ENCODE data around the gene ADAMTS15. TPM values are rescaled to one million over a fixed set of nuclear protein-coding genes. Genes with fewer than 3 reads are reported as not detected.

Gene ADAMTS15
- total RNA-seq, 3 donors from 2014 or later (not counting 1 experiment from before 2014, with no cell fraction given) = 0.20 TPM; not detected in 2

DNA sequence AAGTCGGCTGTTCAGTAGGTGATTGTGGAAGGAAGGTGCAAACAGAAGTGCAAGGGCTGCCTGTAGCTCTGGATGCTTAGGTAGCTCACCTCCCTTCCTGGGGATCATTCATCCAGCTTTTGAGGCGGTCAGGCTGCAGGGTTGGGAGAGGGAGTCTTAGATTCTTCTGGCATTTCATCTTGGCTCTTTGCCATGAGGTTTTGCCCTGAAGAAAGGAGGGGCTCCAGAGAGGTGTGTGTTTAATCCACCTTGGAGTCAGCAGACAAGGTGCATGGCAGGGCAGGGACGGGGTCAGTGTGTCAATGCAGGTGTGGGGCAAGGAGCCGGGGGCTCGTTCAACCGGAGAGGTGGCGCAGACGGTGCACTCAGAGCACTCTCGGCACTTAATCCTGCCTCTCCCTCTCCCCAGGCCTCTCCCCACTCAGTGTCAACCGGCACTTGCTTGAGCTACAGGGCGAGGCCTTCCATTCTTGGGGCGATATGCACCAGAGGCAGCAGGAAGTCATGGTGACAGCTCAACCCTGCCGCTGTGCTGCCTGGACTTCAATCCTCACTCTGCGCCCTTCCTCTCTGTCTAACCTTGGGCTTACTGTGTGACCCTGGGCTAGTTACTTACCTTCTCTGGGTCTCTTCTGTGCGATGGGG is 7.2 kb downstream of the ADAMTS15 start:
- no peaks in the 10 kb centered on the region for H3K36me3 Mint-ChIP-seq
- WGBS (ENCODE audit: insufficient coverage) = 89% methylated on average over 15 of the region's 15 CpGs
- Histone ChIP-seq H3K4me1 (ENCODE audit: control insufficient read depth, insufficient read depth, low read length) (no peaks in the 10 kb centered on the region), H3K9me3 (ENCODE audit: control insufficient read depth, insufficient read depth, low read length) (no peaks in the 10 kb centered on the region), H3K27ac (ENCODE audit: low read length) (no peak overlapping the region), H3K27me3 (ENCODE audit: control insufficient read depth, insufficient read depth, low read length) (no peaks in the 10 kb centered on the region), H3K4me3 (ENCODE audit: low read length) (no peak overlapping the region), H3K36me3 (ENCODE audit: control insufficient read depth, insufficient read depth, low read length) (no peaks in the 10 kb centered on the region)
- ATAC-seq (no peak), DNase-seq (no peak)
- H3K4me1 Mint-ChIP-seq = no peaks in the 10 kb centered on the region
- peaks cover 14 to 47% of the 10 kb centered on the region in 2 donors for H3K27me3 Mint-ChIP-seq (ENCODE audit: low read depth in 2 of 2)
- no peaks in the 10 kb centered on the region for H3K9me3 Mint-ChIP-seq
- H3K27ac Mint-ChIP-seq = no peak overlapping the region
- TF ChIP-seq, protein P1, sequence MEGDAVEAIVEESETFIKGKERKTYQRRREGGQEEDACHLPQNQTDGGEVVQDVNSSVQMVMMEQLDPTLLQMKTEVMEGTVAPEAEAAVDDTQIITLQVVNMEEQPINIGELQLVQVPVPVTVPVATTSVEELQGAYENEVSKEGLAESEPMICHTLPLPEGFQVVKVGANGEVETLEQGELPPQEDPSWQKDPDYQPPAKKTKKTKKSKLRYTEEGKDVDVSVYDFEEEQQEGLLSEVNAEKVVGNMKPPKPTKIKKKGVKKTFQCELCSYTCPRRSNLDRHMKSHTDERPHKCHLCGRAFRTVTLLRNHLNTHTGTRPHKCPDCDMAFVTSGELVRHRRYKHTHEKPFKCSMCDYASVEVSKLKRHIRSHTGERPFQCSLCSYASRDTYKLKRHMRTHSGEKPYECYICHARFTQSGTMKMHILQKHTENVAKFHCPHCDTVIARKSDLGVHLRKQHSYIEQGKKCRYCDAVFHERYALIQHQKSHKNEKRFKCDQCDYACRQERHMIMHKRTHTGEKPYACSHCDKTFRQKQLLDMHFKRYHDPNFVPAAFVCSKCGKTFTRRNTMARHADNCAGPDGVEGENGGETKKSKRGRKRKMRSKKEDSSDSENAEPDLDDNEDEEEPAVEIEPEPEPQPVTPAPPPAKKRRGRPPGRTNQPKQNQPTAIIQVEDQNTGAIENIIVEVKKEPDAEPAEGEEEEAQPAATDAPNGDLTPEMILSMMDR (IDR thresholded peaks at IDR 0.05) = no peak
- intact Hi-C loops (cut with micrococcal nuclease) = no loop called here
- H3K4me3 Mint-ChIP-seq = no peak overlapping the region

DNA sequence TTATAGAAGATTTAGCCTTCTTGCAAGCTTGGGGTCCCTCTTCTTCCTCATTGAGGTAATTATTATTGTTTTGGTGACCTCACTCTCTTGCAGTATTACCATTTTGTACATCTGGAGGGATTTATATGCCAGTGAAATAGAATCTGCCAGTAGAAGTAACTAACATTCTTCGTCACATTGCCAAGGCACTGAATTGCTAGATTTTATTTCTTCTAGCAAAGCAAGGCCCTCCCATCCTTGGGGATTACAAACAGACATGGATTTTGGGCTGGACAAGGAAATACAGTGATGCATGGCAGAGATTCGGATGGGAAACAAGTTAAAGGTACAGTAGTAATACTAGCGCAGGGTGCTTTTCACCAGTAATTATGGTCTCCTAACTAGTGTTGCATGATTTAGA is 7.8 kb downstream of the ADAMTS15 start:
- Mint-ChIP-seq H3K9me3 (no peaks in the 10 kb centered on the region), H3K4me1 (no peaks in the 10 kb centered on the region), H3K36me3 (no peaks in the 10 kb centered on the region), H3K4me3 (no peak overlapping the region), H3K27ac (no peak overlapping the region), H3K27me3 (ENCODE audit: low read depth in 2 of 2) (peaks cover 16 to 40% of the 10 kb centered on the region in 2 donors)
- TF ChIP-seq, protein P1 (IDR thresholded peaks at IDR 0.05) = no peak
- no peak for ATAC-seq
- WGBS (ENCODE audit: insufficient coverage) = 85% methylated on average over 3 of the region's 3 CpGs
- DNase-seq = no peak
- no peaks in the 10 kb centered on the region for H3K4me1 ChIP-seq (ENCODE audit: control insufficient read depth, insufficient read depth, low read length)
- H3K4me3 ChIP-seq (ENCODE audit: low read length) = no peak overlapping the region
- intact Hi-C loops (cut with micrococcal nuclease) = no loop called here
- no peaks in the 10 kb centered on the region for H3K27me3 ChIP-seq (ENCODE audit: control insufficient read depth, insufficient read depth, low read length)
- H3K36me3 ChIP-seq (ENCODE audit: control insufficient read depth, insufficient read depth, low read length) = no peaks in the 10 kb centered on the region
- no peak overlapping the region for H3K27ac ChIP-seq (ENCODE audit: low read length)
- no peaks in the 10 kb centered on the region for H3K9me3 ChIP-seq (ENCODE audit: control insufficient read depth, insufficient read depth, low read length)

DNA sequence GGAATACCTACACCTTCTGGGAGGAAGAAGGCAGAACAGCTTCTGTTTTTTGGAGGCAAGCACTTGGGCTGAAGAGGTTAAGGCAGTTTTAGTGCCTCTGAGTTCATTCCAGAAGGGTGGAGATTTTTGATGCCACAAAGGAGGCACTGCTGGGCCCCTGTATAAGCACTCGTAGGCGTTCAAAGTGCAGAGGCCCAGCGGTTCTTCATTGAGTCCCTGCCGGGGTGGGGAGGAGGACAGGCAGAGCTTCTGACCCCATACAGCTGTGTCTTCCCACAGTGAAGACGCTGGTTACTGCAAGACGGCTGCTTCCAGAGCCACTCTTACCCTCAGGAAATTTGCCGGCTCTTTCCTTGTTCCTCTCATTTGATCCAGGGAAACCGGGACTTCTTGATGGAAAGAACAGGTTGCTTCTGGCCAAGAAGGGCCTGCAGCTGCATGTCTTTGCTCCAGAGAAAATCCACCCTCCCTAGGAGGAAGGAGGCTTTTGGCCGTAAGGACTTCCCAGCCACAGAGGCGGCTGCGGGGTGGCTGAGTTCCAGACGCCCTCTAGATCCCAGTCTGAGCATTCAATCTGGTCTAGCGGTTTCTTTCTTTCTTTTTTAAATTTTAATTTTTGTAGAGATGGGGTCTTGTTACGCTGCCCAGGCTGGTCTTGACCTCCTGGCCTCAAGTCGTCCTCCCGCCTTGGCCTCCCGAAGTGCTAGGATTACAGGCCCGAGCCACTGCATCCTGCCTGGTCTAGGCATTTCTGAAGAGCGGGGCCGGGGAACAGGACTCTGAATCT is 9.4 kb downstream of the ADAMTS15 start:
- 91% methylated on average over 20 of the region's 20 CpGs for WGBS (ENCODE audit: insufficient coverage)
- ATAC-seq = no peak

More for the DNA sequence above, 9.4 kb downstream of the ADAMTS15 start:
- no peaks in the 10 kb centered on the region for H3K9me3 Mint-ChIP-seq
- peaks cover 12 to 32% of the 10 kb centered on the region in 2 donors for H3K27me3 Mint-ChIP-seq (ENCODE audit: low read depth in 2 of 2)
- TF ChIP-seq, protein P1 (IDR thresholded peaks at IDR 0.05) = no peak
- H3K36me3 ChIP-seq (ENCODE audit: control insufficient read depth, insufficient read depth, low read length) = no peaks in the 10 kb centered on the region
- no peaks in the 10 kb centered on the region for H3K36me3 Mint-ChIP-seq
- H3K4me3 ChIP-seq (ENCODE audit: low read length) = no peak overlapping the region
- H3K9me3 ChIP-seq (ENCODE audit: control insufficient read depth, insufficient read depth, low read length) = no peaks in the 10 kb centered on the region
- no peak for DNase-seq
- no peak overlapping the region for H3K27ac ChIP-seq (ENCODE audit: low read length)
- H3K27me3 ChIP-seq (ENCODE audit: control insufficient read depth, insufficient read depth, low read length) = no peaks in the 10 kb centered on the region
- no peaks in the 10 kb centered on the region for H3K4me1 Mint-ChIP-seq
- H3K4me3 Mint-ChIP-seq = no peak overlapping the region
- no peak overlapping the region for H3K27ac Mint-ChIP-seq
- no peaks in the 10 kb centered on the region for H3K4me1 ChIP-seq (ENCODE audit: control insufficient read depth, insufficient read depth, low read length)
- intact Hi-C loops (cut with micrococcal nuclease) = no loop called here

Data from natural killer cell (primary cell).